ENCODE data around the gene THAP12.
"Not testable (repeated sequence)": the region's sequence is repeated elsewhere in the genome, so short reads cannot be mapped to it uniquely, and the experiment has no call there.

The THAP12 gene

GRCh38 chr11:76380977-76381719 is at the start of gene THAP12, which contains the start of gene GVQW3:
TSS of gene THAP12 (minus strand) at chr11:76381132. CDS start at chr11:76380836, 296 bp downstream.
TSS of gene GVQW3 (plus strand) at chr11:76381323. CDS start at chr11:76381829, 506 bp downstream.
- DNase-seq, result peak; percentile 98

GRCh38 chr11:76426660-76427059 is 45.7 kb upstream of the THAP12 start:
- DNase-seq, result no peak

GRCh38 chr11:76424891-76425290 is 44.0 kb upstream of the THAP12 start:
- no peak for DNase-seq

- no peak for DNase-seq
Measured at GRCh38 chr11:76424379-76424778, 43.4 kb upstream of the THAP12 start.

GRCh38 chr11:76419896-76420295 is 39.0 kb upstream of the THAP12 start:
- peak; percentile 68 for DNase-seq

GRCh38 chr11:76415073-76415472 is 34.1 kb upstream of the THAP12 start:
- no peak for DNase-seq

GRCh38 chr11:76410851-76411357 is 30.0 kb upstream of the THAP12 start:
- DNase-seq, result no peak

- DNase-seq, result no peak
Measured at GRCh38 chr11:76408171-76408965, 27.4 kb upstream of the THAP12 start.

- DNase-seq, result no peak
Measured at GRCh38 chr11:76406359-76406758, 25.4 kb upstream of the THAP12 start.

- DNase-seq, result not testable (repeated sequence)
Measured at GRCh38 chr11:76401484-76401883, 20.6 kb upstream of the THAP12 start.

GRCh38 chr11:76400967-76401366 is 20.0 kb upstream of the THAP12 start:
- no peak for DNase-seq

- DNase-seq, result no peak
Measured at GRCh38 chr11:76397383-76397782, 16.5 kb upstream of the THAP12 start.

- no peak for DNase-seq
Measured at GRCh38 chr11:76395296-76395695, 14.4 kb upstream of the THAP12 start.

- no peak for DNase-seq
Measured at GRCh38 chr11:76394411-76394810, 13.5 kb upstream of the THAP12 start.

GRCh38 chr11:76392870-76393269 is 11.9 kb upstream of the THAP12 start:
- DNase-seq, result no peak

GRCh38 chr11:76391811-76392475 is 11.0 kb upstream of the THAP12 start:
- DNase-seq, result no peak

GRCh38 chr11:76391021-76391420 is 10.1 kb upstream of the THAP12 start:
- no peak for DNase-seq

GRCh38 chr11:76388408-76388807 is 7.5 kb upstream of the THAP12 start:
- DNase-seq, result no peak

- DNase-seq, result no peak
Measured at GRCh38 chr11:76385903-76386302, 5.0 kb upstream of the THAP12 start.

- DNase-seq, result no peak
Measured at GRCh38 chr11:76382209-76382608, 1.3 kb upstream of the THAP12 start.

GRCh38 chr11:76380159-76380976 is 564 bp downstream of the THAP12 start:
- DNase-seq, result peak; percentile 38

- DNase-seq, result no peak
Measured at GRCh38 chr11:76379807-76380158, 1.1 kb downstream of the THAP12 start.
